CD4-positive, alpha-beta T cell treated with Interleukin-15 for 4 hours (primary cell): ENCODE results near the gene CRPPA.
A peak's percentile ranks its signal among the peaks of the same experiment; 100 is the strongest.

ENCODE experiments used
- DNase-seq: peaks from one replicate; pipeline ENCODE4 v3.0.0-alpha.2; 2020; ENCODE audit warnings: low spot score

The CRPPA gene

GRCh38 chr7:16422917-16423316 lies 1.6 kb upstream of the CRPPA start:
- DNase-seq, result no peak

- no peak for DNase-seq
Measured at GRCh38 chr7:16422103-16422435, 731 bp upstream of the CRPPA start.

GRCh38 chr7:16420649-16421332 lies 547 bp downstream of the CRPPA start:
- DNase-seq, result peak; percentile 86

GRCh38 chr7:16420329-16420648 lies 1.0 kb downstream of the CRPPA start:
- no peak for DNase-seq

GRCh38 chr7:16419859-16420258 lies 1.5 kb downstream of the CRPPA start:
- DNase-seq, result no peak

- DNase-seq, result no peak
Measured at GRCh38 chr7:16419126-16419525, 2.2 kb downstream of the CRPPA start.

GRCh38 chr7:16417906-16418305 lies 3.4 kb downstream of the CRPPA start:
- no peak for DNase-seq

GRCh38 chr7:16416289-16417282 lies 4.8 kb downstream of the CRPPA start:
- no peak for DNase-seq

- DNase-seq, result no peak
Measured at GRCh38 chr7:16412274-16413254, 8.8 kb downstream of the CRPPA start.

GRCh38 chr7:16411391-16411790 lies 9.9 kb downstream of the CRPPA start:
- DNase-seq, result no peak

GRCh38 chr7:16409777-16410176 lies 11.6 kb downstream of the CRPPA start:
- no peak for DNase-seq

GRCh38 chr7:16404636-16405035 lies 16.7 kb downstream of the CRPPA start:
- DNase-seq, result no peak

GRCh38 chr7:16403475-16403874 lies 17.9 kb downstream of the CRPPA start:
- no peak for DNase-seq

GRCh38 chr7:16402940-16403339 lies 18.4 kb downstream of the CRPPA start:
- no peak for DNase-seq

GRCh38 chr7:16402091-16402490 lies 19.2 kb downstream of the CRPPA start:
- no peak for DNase-seq

GRCh38 chr7:16400893-16401275 lies 20.5 kb downstream of the CRPPA start:
- DNase-seq, result no peak

GRCh38 chr7:16399916-16400892 lies 21.1 kb downstream of the CRPPA start:
- DNase-seq, result no peak

- no peak for DNase-seq
Measured at GRCh38 chr7:16399265-16399831, 22.0 kb downstream of the CRPPA start.

GRCh38 chr7:16398146-16399017 lies 23.0 kb downstream of the CRPPA start:
- DNase-seq, result no peak
